Testis (tissue), 3 donors: ENCODE measurements around the gene MEF2B. TPM values are rescaled to one million over a fixed set of nuclear protein-coding genes. Genes with fewer than 3 reads are reported as not detected.

Experiments used
- DNase-seq: peaks from one replicate; pipeline ENCODE4 v3.0.0-alpha.2; 2019
- H3K27ac ChIP-seq, 2 donors: fragments of 200-600 bp; sonication (generic); one replicate each; pipeline ENCODE4 v1.5.1; 2019
- H3K27me3 ChIP-seq: fragments of 200-600 bp; sonication (generic); one replicate; pipeline ENCODE4 v1.5.1; 2019
- H3K36me3 ChIP-seq: fragments of 200-600 bp; sonication (generic); one replicate; pipeline ENCODE4 v1.5.1; 2017; ENCODE audit warnings: low read depth; ENCODE audit errors: missing control alignments
- H3K4me1 ChIP-seq: fragments of 200-600 bp; sonication (generic); one replicate; pipeline ENCODE4 v1.5.1; 2019
- H3K4me3 ChIP-seq, 2 donors: fragments of 200-600 bp; sonication (generic); one replicate each; pipeline ENCODE4 v1.5.1; 2017 to 2019
- H3K9me3 ChIP-seq: fragments of 200-600 bp; sonication (generic); one replicate; pipeline ENCODE4 v1.5.1; 2017
- POLR2A ChIP-seq: fragments of 450-650 bp; IDR thresholded peaks from one replicate; pipeline ENCODE4 v1.6.1; 2017; ENCODE audit warnings: antibody characterized with exemption, mild to moderate bottlenecking, moderate library complexity
- WGBS, 2 donors: methylation state at CpG; one replicate each; pipeline ENCODE4 v1.1.5; 2018; 5-methylcytosine and 5-hydroxymethylcytosine counted together
- intact Hi-C: fragments of 100-400 bp; cut with DNase I; formaldehyde crosslinking; loops from one replicate; pipeline ENCODE4 v1.15.1; 2023; ENCODE audit warnings: low total_unique reads
- polyA plus RNA-seq: library from polyadenylated mRNA; stranded (reverse); fragments of 350-450 nt; fragmentation: Illumina TruSeq; extraction: RNeasy Lipid Tissue Mini Kit (QIAGEN cat#74804); gene quantifications from one replicate; pipeline ENCODE4 v1.2.3, GENCODE V29; 2014; ENCODE audit warnings: low read depth, low replicate concordance; ENCODE audit not compliant: insufficient read depth
- total RNA-seq, 2 donors: library from RNA; depleted of rRNA; stranded (reverse); fragments of >200 nt; gene quantifications; one replicate each; pipeline ENCODE4 v1.2.3, GENCODE V29; 2016
- TF ChIP-seq, protein P1 (sequence below), 3 experiments: fragments of 450-650 bp in 2 of 3; fragments of 200-600 bp in 1 of 3; sonication (generic) in 1 of 3; IDR thresholded peaks; one replicate each; pipeline ENCODE4 v1.5.1; 2016 to 2019; ENCODE audit warnings: antibody characterized with exemption in 3 of 3, mild to moderate bottlenecking in 2 of 3, moderate library complexity in 1 of 3

MEF2B gene
- total and polyA plus RNA-seq, 3 donors from 2014 or later = 3.0 to 5.7 (median 3.1) TPM

DNA sequence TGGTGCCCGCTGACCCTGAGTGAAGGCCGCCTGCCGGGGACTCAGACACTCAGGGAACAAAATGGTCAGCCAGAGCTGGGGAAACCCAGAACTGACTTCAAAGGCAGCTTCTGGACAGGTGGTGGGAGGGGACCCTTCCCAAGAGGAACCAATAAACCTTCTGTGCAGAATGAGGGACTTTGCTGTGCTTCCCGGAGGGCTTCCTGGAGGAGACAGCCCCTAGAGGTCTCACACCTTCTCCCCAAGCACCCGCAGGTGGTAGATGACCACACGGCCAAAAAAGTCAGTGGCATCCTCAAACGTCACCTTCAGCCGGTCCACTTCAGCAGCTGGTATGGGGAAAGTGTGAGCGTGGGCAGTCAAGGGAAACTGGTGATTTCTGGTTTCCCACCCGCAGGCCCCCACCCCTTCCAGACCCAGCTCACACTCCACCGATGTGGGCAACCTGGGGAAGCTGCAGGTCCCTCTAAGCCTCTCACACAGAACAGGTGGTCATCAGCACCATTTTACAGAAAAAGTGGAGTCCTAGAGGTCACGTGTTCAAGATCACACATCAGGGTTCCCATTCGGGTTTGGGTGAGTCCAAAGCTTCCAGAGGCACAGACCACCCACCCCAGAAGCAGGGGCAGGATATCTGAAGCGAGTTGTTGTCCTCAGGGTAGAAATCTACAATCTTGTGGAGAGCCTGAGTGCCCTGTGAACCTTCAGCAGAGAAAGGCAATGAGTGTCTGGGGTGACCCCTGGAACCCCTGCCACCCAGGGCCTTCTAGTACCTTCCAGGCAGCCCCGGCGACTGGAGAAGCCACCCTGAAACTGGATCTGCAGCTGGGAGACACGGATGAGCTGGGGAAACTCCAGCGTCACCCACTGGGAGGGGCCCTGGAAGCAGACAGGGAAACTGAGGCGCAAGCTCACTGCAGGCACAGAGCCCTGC, 31.9 kb upstream of the MEF2B start:
- 80 to 86% methylated on average over 8 to 19 of the region's 19 CpGs for WGBS, 2 donors
- intact Hi-C loops = no loop called here
- H3K27ac ChIP-seq = no peak overlapping the region

DNA sequence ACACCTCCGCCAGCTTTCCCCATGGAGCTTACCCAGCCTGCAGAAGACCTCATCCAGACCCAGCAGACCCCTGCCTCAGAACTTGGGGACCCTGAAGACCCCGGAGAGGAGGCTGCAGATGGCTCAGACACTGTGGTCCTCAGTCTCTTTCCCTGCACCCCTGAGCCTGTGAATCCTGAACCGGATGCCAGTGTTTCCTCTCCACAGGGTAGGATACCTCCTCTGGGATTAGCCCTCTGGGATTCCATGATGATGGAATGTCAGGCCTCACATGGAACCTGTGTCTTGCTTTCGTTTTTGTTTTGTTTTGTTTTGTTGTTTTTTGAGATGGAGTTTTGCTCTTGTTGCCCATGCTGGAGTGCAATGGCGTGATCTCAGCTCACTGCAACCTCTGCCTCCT, 23.9 kb upstream of the MEF2B start:
- TF ChIP-seq POLR2A = no peak
- TF ChIP-seq, protein P1, sequence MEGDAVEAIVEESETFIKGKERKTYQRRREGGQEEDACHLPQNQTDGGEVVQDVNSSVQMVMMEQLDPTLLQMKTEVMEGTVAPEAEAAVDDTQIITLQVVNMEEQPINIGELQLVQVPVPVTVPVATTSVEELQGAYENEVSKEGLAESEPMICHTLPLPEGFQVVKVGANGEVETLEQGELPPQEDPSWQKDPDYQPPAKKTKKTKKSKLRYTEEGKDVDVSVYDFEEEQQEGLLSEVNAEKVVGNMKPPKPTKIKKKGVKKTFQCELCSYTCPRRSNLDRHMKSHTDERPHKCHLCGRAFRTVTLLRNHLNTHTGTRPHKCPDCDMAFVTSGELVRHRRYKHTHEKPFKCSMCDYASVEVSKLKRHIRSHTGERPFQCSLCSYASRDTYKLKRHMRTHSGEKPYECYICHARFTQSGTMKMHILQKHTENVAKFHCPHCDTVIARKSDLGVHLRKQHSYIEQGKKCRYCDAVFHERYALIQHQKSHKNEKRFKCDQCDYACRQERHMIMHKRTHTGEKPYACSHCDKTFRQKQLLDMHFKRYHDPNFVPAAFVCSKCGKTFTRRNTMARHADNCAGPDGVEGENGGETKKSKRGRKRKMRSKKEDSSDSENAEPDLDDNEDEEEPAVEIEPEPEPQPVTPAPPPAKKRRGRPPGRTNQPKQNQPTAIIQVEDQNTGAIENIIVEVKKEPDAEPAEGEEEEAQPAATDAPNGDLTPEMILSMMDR (IDR thresholded peaks at IDR 0.05) = no peak
- 75 to 76% methylated on average over 3 to 5 of the region's 5 CpGs for WGBS, 2 donors
- Histone ChIP-seq H3K27me3 (no peaks in the 10 kb centered on the region), H3K36me3 (no peaks in the 10 kb centered on the region), H3K27ac (no peak overlapping the region), H3K4me3 (no peak overlapping the region), H3K4me1 (peaks cover 17% of the 10 kb centered on the region), H3K9me3 (no peaks in the 10 kb centered on the region)
- DNase-seq = no peak
- intact Hi-C loops = no loop called here

More for the DNA sequence above, 31.9 kb upstream of the MEF2B start:
- H3K27me3 ChIP-seq = no peaks in the 10 kb centered on the region
- H3K9me3 ChIP-seq = no peaks in the 10 kb centered on the region
- peak overlapping the region in 1 of 2 donors; percentile 62 for H3K4me3 ChIP-seq
- no peaks in the 10 kb centered on the region for H3K36me3 ChIP-seq
- peaks cover 6% of the 10 kb centered on the region for H3K4me1 ChIP-seq
- no peak for DNase-seq
- TF ChIP-seq, protein P1 (IDR thresholded peaks at IDR 0.05) = no peak
- TF ChIP-seq POLR2A = no peak

DNA sequence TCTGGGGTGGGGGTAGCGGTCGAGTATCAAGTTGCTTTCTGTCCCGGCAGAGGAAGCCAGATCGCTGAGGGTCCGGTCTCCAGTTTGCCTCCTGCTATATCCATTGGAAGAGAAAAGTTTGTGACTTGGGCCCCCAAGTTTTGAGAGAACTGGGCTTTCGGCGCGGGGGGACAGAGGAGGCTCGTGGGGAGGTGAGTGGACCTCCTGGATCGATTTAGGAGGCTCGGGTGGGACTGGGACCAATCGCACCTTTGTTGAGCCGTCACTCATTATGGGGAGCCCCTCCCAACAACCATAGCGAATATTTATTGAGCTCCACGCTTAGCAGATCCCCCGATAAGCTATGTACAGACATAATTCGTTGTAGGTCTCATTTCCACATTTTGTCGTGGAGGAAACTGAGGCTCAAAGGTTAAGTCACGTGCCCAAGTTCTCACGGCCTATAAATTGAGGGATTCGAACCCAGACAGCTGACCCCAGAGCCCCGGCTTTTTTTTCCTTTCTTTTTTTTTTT, 22.9 kb upstream of the MEF2B start:
- H3K36me3 ChIP-seq = no peaks in the 10 kb centered on the region
- TF ChIP-seq POLR2A = no peak
- TF ChIP-seq, protein P1 (IDR thresholded peaks at IDR 0.05) = no peak
- peak overlapping the region; percentile 57 to 70 for H3K27ac ChIP-seq
- peaks cover 17% of the 10 kb centered on the region for H3K4me1 ChIP-seq
- peak overlapping the region; percentile 66 to 86 for H3K4me3 ChIP-seq
- no peaks in the 10 kb centered on the region for H3K9me3 ChIP-seq
- WGBS, 2 donors = 1% methylated on average over 19 to 22 of the region's 22 CpGs
- DNase-seq = no peak
- intact Hi-C loops = no loop called here
- H3K27me3 ChIP-seq = no peaks in the 10 kb centered on the region

DNA sequence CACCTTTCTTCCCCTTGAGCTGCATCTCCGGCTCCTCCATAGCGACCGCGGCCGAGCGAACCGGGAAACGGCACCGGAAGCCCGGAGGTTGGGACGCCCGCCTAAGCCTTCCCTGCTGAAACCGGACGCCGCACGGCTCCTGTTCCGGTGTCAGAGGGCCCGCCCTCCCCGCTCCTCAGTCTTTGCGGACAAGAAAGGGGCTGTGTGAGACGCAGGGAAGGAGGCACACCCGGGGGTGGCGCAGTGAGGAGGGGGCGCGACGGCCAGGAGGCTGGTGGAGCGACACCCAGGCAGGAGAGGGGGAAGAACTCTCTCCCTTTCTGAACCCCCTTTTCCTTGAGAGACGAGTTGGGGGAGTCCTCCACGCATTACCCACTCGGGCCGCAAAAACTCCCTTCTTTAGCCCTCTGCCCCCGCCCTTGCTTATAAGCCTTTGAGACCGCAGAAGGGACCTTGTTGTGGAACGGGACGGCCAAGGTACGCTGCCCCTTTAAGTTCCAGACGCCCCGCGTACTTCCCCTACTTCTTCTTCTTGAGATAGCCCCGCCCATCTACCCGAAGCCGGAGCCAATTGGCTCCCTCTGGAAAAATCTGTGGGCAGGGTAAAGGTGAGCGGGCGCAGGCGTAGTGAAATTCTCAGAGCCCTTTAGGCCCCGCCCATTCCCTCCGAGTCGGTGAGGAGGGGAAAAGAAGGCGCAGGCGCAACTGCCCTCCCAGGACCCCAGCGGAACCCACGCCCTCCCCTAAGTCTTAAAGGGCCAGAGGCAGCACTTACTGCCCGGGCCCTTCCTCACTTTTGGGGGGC, 22.2 kb upstream of the MEF2B start, which contains the start of the genes BORCS8 and RFXANK:
TSS of gene BORCS8 (minus strand) at position 75 of the 805 bp plus-strand sequence. CDS start at position 40, 35 bp downstream.
TSS of gene RFXANK (plus strand) at position 181 of the 805 bp plus-strand sequence. CDS start 1,689 bp downstream, outside the sequence.
- 0% methylated on average over 21 to 52 of the region's 53 CpGs for WGBS, 2 donors
- Histone ChIP-seq H3K9me3 (no peaks in the 10 kb centered on the region), H3K4me1 (peaks cover 17% of the 10 kb centered on the region), H3K36me3 (no peaks in the 10 kb centered on the region), H3K4me3 (peak within 1 kb of the TSS; percentile 66 to 86), H3K27ac (peak within 1 kb of the TSS; percentile 98 to 99), H3K27me3 (no peaks in the 10 kb centered on the region)
- peak; percentile 99 for DNase-seq
- intact Hi-C loops = no loop called here
- TF ChIP-seq POLR2A = no peak
- TF ChIP-seq, protein P1 (IDR thresholded peaks at IDR 0.05) = peak in 1 of 3 experiments; percentile 20
